DMS153 treated with DMSO at 0.1 percent for 48 hours (cell line): ENCODE results near the gene SFMBT1.

Experiments
- DNase-seq: peaks from one replicate; lab custom pipeline; 2025; ENCODE audit not compliant: unreplicated experiment; lab: John Stamatoyannopoulos, UW

SFMBT1 gene

GRCh38 chr3:53003320-53003719, 42.6 kb downstream of the SFMBT1 start:
- DNase-seq: no peak

- DNase-seq: no peak
Observed at GRCh38 chr3:52998771-52999513, 46.9 kb downstream of the SFMBT1 start.

GRCh38 chr3:52990637-52991036, 55.2 kb downstream of the SFMBT1 start:
- no peak for DNase-seq

GRCh38 chr3:52986938-52987337, 58.9 kb downstream of the SFMBT1 start:
- no peak for DNase-seq

- DNase-seq: no peak
Observed at GRCh38 chr3:52986049-52986448, 59.8 kb downstream of the SFMBT1 start.

- DNase-seq: no peak
Observed at GRCh38 chr3:52983828-52984227, 62.0 kb downstream of the SFMBT1 start.

- no peak for DNase-seq
Observed at GRCh38 chr3:52983336-52983807, 62.5 kb downstream of the SFMBT1 start.

GRCh38 chr3:52982839-52983238, 63.0 kb downstream of the SFMBT1 start:
- no peak for DNase-seq

- no peak for DNase-seq
Observed at GRCh38 chr3:52979190-52979983, 66.5 kb downstream of the SFMBT1 start.

GRCh38 chr3:52978109-52978754, 67.6 kb downstream of the SFMBT1 start:
- DNase-seq: no peak

- no peak for DNase-seq
Observed at GRCh38 chr3:52973806-52974205, 72.1 kb downstream of the SFMBT1 start.

- DNase-seq: no peak
Observed at GRCh38 chr3:52971895-52972294, 74.0 kb downstream of the SFMBT1 start.

- DNase-seq: no peak
Observed at GRCh38 chr3:52967398-52967797, 78.5 kb downstream of the SFMBT1 start.

GRCh38 chr3:52962160-52962559, 83.7 kb downstream of the SFMBT1 start:
- DNase-seq: no peak

GRCh38 chr3:52959773-52960172, 86.1 kb downstream of the SFMBT1 start:
- DNase-seq: no peak

- no peak for DNase-seq
Observed at GRCh38 chr3:52939600-52939999, 106.3 kb downstream of the SFMBT1 start.

- DNase-seq: peak; percentile 2
Observed at GRCh38 chr3:52934630-52935530, 111.0 kb downstream of the SFMBT1 start.

- DNase-seq: no peak
Observed at GRCh38 chr3:52931889-52932288, 114.0 kb downstream of the SFMBT1 start.

- DNase-seq: no peak
Observed at GRCh38 chr3:52931328-52931727, 114.5 kb downstream of the SFMBT1 start.

GRCh38 chr3:52930748-52931147, 115.1 kb downstream of the SFMBT1 start:
- no peak for DNase-seq

GRCh38 chr3:52926554-52926953, 119.3 kb downstream of the SFMBT1 start:
- DNase-seq: no peak
